Retina (tissue), 1 donor: Measurements from ENCODE around the gene GOLIM4.
A peak's percentile ranks its signal among the peaks of the same experiment; 100 is the strongest.
"Not testable (repeated sequence)": the region's sequence is repeated elsewhere in the genome, so short reads cannot be mapped to it uniquely, and the experiment has no call there.

Experiments
- DNase-seq: peaks from one replicate; pipeline ENCODE4 v3.0.0-alpha.2; 2016

The GOLIM4 gene

GRCh38 chr3:168047936-168048335, 47.8 kb downstream of the GOLIM4 start:
- no peak for DNase-seq

GRCh38 chr3:168047190-168047795, 48.4 kb downstream of the GOLIM4 start:
- peak; percentile 61 for DNase-seq

- DNase-seq: no peak
Observed at GRCh38 chr3:168044049-168044448, 51.7 kb downstream of the GOLIM4 start.

GRCh38 chr3:168040607-168041208, 55.0 kb downstream of the GOLIM4 start:
- DNase-seq: no peak

- no peak for DNase-seq
Observed at GRCh38 chr3:168037020-168037419, 58.7 kb downstream of the GOLIM4 start.

GRCh38 chr3:168036619-168037018, 59.1 kb downstream of the GOLIM4 start:
- DNase-seq: no peak

GRCh38 chr3:168034152-168034928, 61.4 kb downstream of the GOLIM4 start:
- no peak for DNase-seq

- no peak for DNase-seq
Observed at GRCh38 chr3:168030577-168030976, 65.1 kb downstream of the GOLIM4 start.

GRCh38 chr3:168029705-168030104, 66.0 kb downstream of the GOLIM4 start:
- DNase-seq: no peak

- DNase-seq: no peak
Observed at GRCh38 chr3:168028086-168028485, 67.6 kb downstream of the GOLIM4 start.

GRCh38 chr3:168026764-168027163, 69.0 kb downstream of the GOLIM4 start:
- no peak for DNase-seq

GRCh38 chr3:168025076-168025475, 70.6 kb downstream of the GOLIM4 start:
- DNase-seq: no peak

GRCh38 chr3:168024537-168024941, 71.2 kb downstream of the GOLIM4 start:
- DNase-seq: no peak

GRCh38 chr3:168021737-168022450, 73.8 kb downstream of the GOLIM4 start:
- no peak for DNase-seq

- DNase-seq: not testable (repeated sequence)
Observed at GRCh38 chr3:168011280-168011679, 84.4 kb downstream of the GOLIM4 start.

- DNase-seq: no peak
Observed at GRCh38 chr3:168006584-168006983, 89.1 kb downstream of the GOLIM4 start.

- no peak for DNase-seq
Observed at GRCh38 chr3:168003911-168004310, 91.8 kb downstream of the GOLIM4 start.

- DNase-seq: no peak
Observed at GRCh38 chr3:168002786-168003368, 92.8 kb downstream of the GOLIM4 start.

GRCh38 chr3:168001244-168001643, 94.5 kb downstream of the GOLIM4 start:
- no peak for DNase-seq

GRCh38 chr3:167998253-167998652, 97.5 kb downstream of the GOLIM4 start:
- no peak for DNase-seq

- DNase-seq: no peak
Observed at GRCh38 chr3:167996514-167996913, 99.2 kb downstream of the GOLIM4 start.

GRCh38 chr3:167992381-167992780, 103.3 kb downstream of the GOLIM4 start:
- DNase-seq: no peak

GRCh38 chr3:167991213-167991612, 104.5 kb downstream of the GOLIM4 start:
- no peak for DNase-seq
